Stimulated activated CD8-positive, alpha-beta memory T cell treated with anti-CD3 and anti-CD28 coated beads, Interleukin-2, amount 100 ng/mL, for 48 hours (primary cell): ENCODE results near the gene WDR6.
"Not testable (repeated sequence)": the region's sequence is repeated elsewhere in the genome, so short reads cannot be mapped to it uniquely, and the experiment has no call there.

ENCODE experiments used
- DNase-seq, 2 donors: peaks; one replicate each; pipeline ENCODE4 v3.0.0-alpha.2; 2020; ENCODE audit warnings: low read depth in 2 of 2

The WDR6 gene

GRCh38 chr3:48991851-48992545, 15.2 kb upstream of the WDR6 start:
- no peak for DNase-seq

GRCh38 chr3:48993834-48994233, 13.4 kb upstream of the WDR6 start:
- no peak for DNase-seq

- no peak for DNase-seq
Measured at GRCh38 chr3:48996640-48997039, 10.6 kb upstream of the WDR6 start.

- no peak for DNase-seq
Measured at GRCh38 chr3:48997102-48997635, 10.0 kb upstream of the WDR6 start.

- no peak for DNase-seq
Measured at GRCh38 chr3:48997714-48998637, 9.2 kb upstream of the WDR6 start.

GRCh38 chr3:48999085-48999858, 7.9 kb upstream of the WDR6 start:
- no peak for DNase-seq

GRCh38 chr3:49001155-49001554, 6.0 kb upstream of the WDR6 start:
- no peak for DNase-seq

GRCh38 chr3:49004352-49005302, 2.6 kb upstream of the WDR6 start:
- DNase-seq = no peak

- DNase-seq = no peak
Measured at GRCh38 chr3:49005303-49005680, 1.9 kb upstream of the WDR6 start.

GRCh38 chr3:49005998-49006397, 1.2 kb upstream of the WDR6 start:
- DNase-seq = no peak

- DNase-seq = no peak
Measured at GRCh38 chr3:49006408-49007067, 653 bp upstream of the WDR6 start.

GRCh38 chr3:49007771-49008528, 759 bp downstream of the WDR6 start:
- peak; percentile 86 for DNase-seq

GRCh38 chr3:49008627-49009026, 1.4 kb downstream of the WDR6 start:
- not testable (repeated sequence) for DNase-seq

GRCh38 chr3:49009396-49009795, 2.2 kb downstream of the WDR6 start:
- no peak for DNase-seq

- no peak for DNase-seq
Measured at GRCh38 chr3:49012441-49013017, 5.3 kb downstream of the WDR6 start.

- no peak for DNase-seq
Measured at GRCh38 chr3:49013113-49013737, 6.0 kb downstream of the WDR6 start.

- DNase-seq = no peak
Measured at GRCh38 chr3:49013738-49014660, 6.8 kb downstream of the WDR6 start.

- no peak for DNase-seq
Measured at GRCh38 chr3:49015072-49015471, 7.9 kb downstream of the WDR6 start.
